MCF 10A (cell line): ENCODE measurements around the gene IPO9. TPM values are rescaled to one million over a fixed set of nuclear protein-coding genes. Genes with fewer than 3 reads are reported as not detected.

Source experiments
- BruUV-seq: library from RNA; stranded (reverse); fragments of 400-500 nt; replicated peaks from 2 replicates; lab custom pipeline; 2021; lab: Mats Ljungman, UMichigan
- CTCF ChIA-PET: fragments of 300-600 bp; sonication (Branson Sonifier 250); formaldehyde crosslinking; extraction: SDS; loops from one replicate; lab custom pipeline; 2021; ENCODE audit warnings: antibody characterized with exemption, inconsistent platforms; lab: Yijun Ruan, JAX
- POLR2A ChIA-PET: fragments of 300-600, 350-650 bp; sonication (Branson Sonifier 250); formaldehyde crosslinking; extraction: SDS; loops from one replicate; lab custom pipeline; 2020; ENCODE audit warnings: antibody characterized with exemption, inconsistent platforms; lab: Yijun Ruan, JAX
- DNase-seq: peaks from one replicate; pipeline ENCODE4 v3.0.0-alpha.2; 2018; ENCODE audit not compliant: unreplicated experiment
- H3K27ac Mint-ChIP-seq: one replicate; pipeline ENCODE4 v1.8.0; 2022; ENCODE audit warnings: mild to moderate bottlenecking, low read depth, mixed read lengths; ENCODE audit not compliant: unreplicated experiment
- H3K27me3 Mint-ChIP-seq: one replicate; pipeline ENCODE4 v1.8.0; 2022; ENCODE audit warnings: mixed read lengths; ENCODE audit not compliant: insufficient read depth, unreplicated experiment
- H3K36me3 Mint-ChIP-seq: one replicate; pipeline ENCODE4 v1.8.0; 2022; ENCODE audit warnings: mild to moderate bottlenecking, moderate library complexity, mixed read lengths; ENCODE audit not compliant: insufficient read depth, unreplicated experiment
- H3K4me1 Mint-ChIP-seq: one replicate; pipeline ENCODE4 v1.8.0; 2022; ENCODE audit warnings: mixed read lengths; ENCODE audit not compliant: insufficient read depth, unreplicated experiment
- H3K4me3 Mint-ChIP-seq: one replicate; pipeline ENCODE4 v1.8.0; 2022; ENCODE audit warnings: mild to moderate bottlenecking, moderate library complexity, mixed read lengths; ENCODE audit not compliant: unreplicated experiment
- H3K9me3 Mint-ChIP-seq: one replicate; pipeline ENCODE4 v1.8.0; 2022; ENCODE audit warnings: mixed read lengths; ENCODE audit not compliant: unreplicated experiment
- CTCF ChIP-seq: fragments of 200-600 bp; IDR thresholded peaks from one replicate; pipeline ENCODE4 v1.8.0; 2022; ENCODE audit warnings: antibody characterized with exemption, mild to moderate bottlenecking; ENCODE audit not compliant: unreplicated experiment
- intact Hi-C: fragments of 100-400 bp; cut with micrococcal nuclease; formaldehyde crosslinking; loops from 2 replicates; pipeline ENCODE4 v1.14.1; 2022
- total RNA-seq: library from RNA; stranded (reverse); gene quantifications from 2 replicates; pipeline ENCODE4 v1.2.3, GENCODE V29; 2022

The IPO9 gene
- total RNA-seq, 1 experiment from 2014 or later = 117 TPM

- CTCF ChIA-PET = interaction anchor here (0.6 to 22.4 kb wide), 9 partner anchors 7 to 217 kb away, joined by 3 to 882 read pairs (median 3); partner anchors contain the start of gene TIMM17A
- no peak for DNase-seq
- H3K27ac Mint-ChIP-seq = no peak overlapping the region
- H3K4me1 Mint-ChIP-seq = no peaks in the 10 kb centered on the region
- peaks cover 8% of the 10 kb centered on the region for H3K9me3 Mint-ChIP-seq
- H3K4me3 Mint-ChIP-seq = no peak overlapping the region
- no peaks in the 10 kb centered on the region for H3K36me3 Mint-ChIP-seq
- TF ChIP-seq CTCF = no peak
- peaks cover 13% of the 10 kb centered on the region for H3K27me3 Mint-ChIP-seq
- intact Hi-C loops = no loop called here
- POLR2A ChIA-PET = interaction anchor here (0.8 to 1.3 kb wide), 4 partner anchors 16 to 53 kb away, joined by 3 to 4 read pairs (median 4); partner anchors contain the start of gene TIMM17A
- BruUV-seq = no TSS peak
These were observed 73.2 kb downstream of the IPO9 start for GRCh38 chr1:201902198-201902597.

- Mint-ChIP-seq H3K4me1 (no peaks in the 10 kb centered on the region), H3K36me3 (no peaks in the 10 kb centered on the region), H3K4me3 (no peak overlapping the region), H3K27ac (no peak overlapping the region), H3K9me3 (peaks cover 8% of the 10 kb centered on the region), H3K27me3 (peaks cover 13% of the 10 kb centered on the region)
- no peak for TF ChIP-seq CTCF
- ChIA-PET CTCF (interaction anchor here (9.6 to 22.4 kb wide), 2 partner anchors 8 to 59 kb away, joined by 102 to 882 read pairs; partner anchors contain the start of gene TIMM17A), POLR2A (interaction anchor here (0.7 to 1.4 kb wide), 3 partner anchors 10 to 66 kb away, joined by 5 read pairs; partner anchors contain the start of gene TIMM17A)
- intact Hi-C loops = no loop called here
- DNase-seq = no peak
- no TSS peak for BruUV-seq
These were observed 74.2 kb downstream of the IPO9 start for GRCh38 chr1:201903135-201903534.

GRCh38 chr1:201904579-201904978 is 75.6 kb downstream of the IPO9 start:
- Mint-ChIP-seq H3K4me3 (no peak overlapping the region), H3K4me1 (no peaks in the 10 kb centered on the region), H3K27me3 (peaks cover 19% of the 10 kb centered on the region), H3K36me3 (no peaks in the 10 kb centered on the region), H3K9me3 (peaks cover 8% of the 10 kb centered on the region), H3K27ac (no peak overlapping the region)
- no TSS peak for BruUV-seq
- intact Hi-C loops = no loop called here
- CTCF ChIA-PET = interaction anchor here (0.6 to 22.4 kb wide), 5 partner anchors 9 to 181 kb away, joined by 3 to 882 read pairs (median 7); partner anchors contain the start of gene TIMM17A
- TF ChIP-seq CTCF = no peak
- DNase-seq = peak; percentile 39
- POLR2A ChIA-PET = interaction anchor here (0.6 kb wide), 1 partner anchor 95 kb away, joined by 5 read pairs; no protein-coding TSS in a partner anchor

GRCh38 chr1:201905234-201905890 is 76.4 kb downstream of the IPO9 start:
- DNase-seq = no peak
- POLR2A ChIA-PET = no interaction called here
- CTCF ChIA-PET = interaction anchor here (0.6 to 22.4 kb wide), 4 partner anchors 10 to 56 kb away, joined by 3 to 882 read pairs (median 52); partner anchors contain the start of gene TIMM17A
- no TSS peak for BruUV-seq
- peaks cover 19% of the 10 kb centered on the region for H3K27me3 Mint-ChIP-seq
- intact Hi-C loops = no loop called here
- H3K4me3 Mint-ChIP-seq = no peak overlapping the region
- H3K4me1 Mint-ChIP-seq = no peaks in the 10 kb centered on the region
- TF ChIP-seq CTCF = no peak
- H3K36me3 Mint-ChIP-seq = no peaks in the 10 kb centered on the region
- H3K27ac Mint-ChIP-seq = no peak overlapping the region
- peaks cover 2% of the 10 kb centered on the region for H3K9me3 Mint-ChIP-seq
